HS-5 (cell line): Measurements from ENCODE around the gene ABAT.
"Not testable (repeated sequence)": the region's sequence is repeated elsewhere in the genome, so short reads cannot be mapped to it uniquely, and the experiment has no call there.

ENCODE experiments used
- DNase-seq: peaks from one replicate; pipeline ENCODE4 v3.0.0-alpha.2; 2012; ENCODE audit warnings: low read depth

ABAT gene

GRCh38 chr16:8742068-8742467, 67.7 kb downstream of the ABAT start:
- no peak for DNase-seq

GRCh38 chr16:8748944-8749343, 74.5 kb downstream of the ABAT start:
- not testable (repeated sequence) for DNase-seq

DNA sequence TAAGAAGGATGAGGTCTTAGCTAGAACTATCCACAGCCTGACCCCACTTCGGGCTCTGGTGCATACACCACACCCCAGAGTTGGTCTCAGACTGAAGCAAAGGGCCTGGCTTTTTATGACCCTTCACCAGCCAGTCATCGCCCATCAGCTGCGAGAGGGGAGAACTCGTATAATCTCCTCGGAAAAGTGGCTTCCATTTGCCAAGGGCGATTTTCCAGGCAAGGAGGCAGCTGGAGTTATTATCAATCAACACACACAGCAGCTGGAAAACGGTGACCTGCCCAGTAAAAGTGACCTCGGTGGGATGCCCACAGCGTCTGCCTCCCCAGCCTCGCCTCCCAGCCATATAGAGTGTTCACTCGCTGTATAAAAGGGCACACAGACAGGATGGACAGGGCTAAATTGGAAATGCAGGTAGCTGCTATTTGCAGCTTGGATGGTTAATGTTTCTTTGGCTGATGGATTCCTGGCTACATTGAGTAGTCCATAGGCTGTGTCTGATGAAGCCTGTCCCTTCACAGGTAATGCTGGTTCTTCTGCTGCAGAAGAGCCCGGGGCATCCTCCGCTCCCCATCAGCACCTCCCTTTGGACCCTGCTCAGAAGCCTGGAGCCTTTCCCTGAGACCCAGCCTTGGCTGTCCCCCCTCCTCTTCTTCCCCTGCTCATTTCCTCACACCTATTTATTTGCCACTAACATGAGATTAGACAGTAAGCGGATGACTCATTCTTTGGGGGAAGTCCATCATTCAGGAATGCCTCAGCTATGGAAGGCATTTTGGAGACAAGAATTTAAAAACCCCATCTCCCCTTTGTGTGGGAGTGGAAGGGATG, 77.3 kb downstream of the ABAT start:
- DNase-seq = peak; percentile 71

- DNase-seq = no peak
These were observed 78.3 kb downstream of the ABAT start for GRCh38 chr16:8752706-8753105.

- no peak for DNase-seq
These were observed 79.1 kb downstream of the ABAT start for GRCh38 chr16:8753416-8754054.

- DNase-seq = no peak
These were observed 82.3 kb downstream of the ABAT start for GRCh38 chr16:8756755-8757154.

DNA sequence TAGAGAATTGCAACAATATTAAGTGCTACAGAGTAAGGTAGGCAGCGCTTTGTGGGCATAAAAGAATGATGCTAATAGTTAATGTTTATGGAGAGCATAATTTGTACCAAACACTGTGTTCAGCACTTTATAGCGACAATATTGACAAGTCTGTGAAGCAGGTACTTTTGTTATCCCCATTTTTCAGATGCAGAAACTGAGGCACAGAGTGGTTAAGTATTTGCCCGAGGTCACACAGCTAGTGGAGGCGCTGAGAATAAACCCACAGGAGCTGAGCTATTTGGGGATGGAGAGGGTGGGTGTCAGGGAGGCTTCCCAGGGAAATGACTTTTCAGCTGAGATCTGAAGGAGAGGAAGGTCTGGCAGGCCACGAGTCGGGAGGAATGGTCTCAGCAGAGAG, 83.6 kb downstream of the ABAT start:
- DNase-seq = no peak

DNA sequence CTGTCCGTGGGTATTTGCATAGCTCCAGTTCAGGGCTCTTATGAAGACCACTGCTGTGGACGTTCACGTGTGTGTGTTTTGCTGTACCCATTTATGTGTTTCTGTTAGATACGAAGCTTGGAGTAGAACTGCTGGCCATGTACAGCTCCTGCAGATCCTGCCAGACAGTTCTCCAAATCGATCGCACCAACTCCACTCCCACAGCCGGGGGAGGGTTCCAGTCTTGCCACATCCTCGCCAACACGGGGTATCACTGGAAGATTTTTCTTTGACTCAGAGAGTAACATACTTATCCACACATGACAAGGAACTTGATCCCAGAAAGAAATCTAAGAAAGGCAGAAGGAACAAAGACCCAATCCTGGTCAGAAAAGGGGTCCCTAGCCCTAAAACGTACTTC, 85.6 kb downstream of the ABAT start:
- no peak for DNase-seq

DNA sequence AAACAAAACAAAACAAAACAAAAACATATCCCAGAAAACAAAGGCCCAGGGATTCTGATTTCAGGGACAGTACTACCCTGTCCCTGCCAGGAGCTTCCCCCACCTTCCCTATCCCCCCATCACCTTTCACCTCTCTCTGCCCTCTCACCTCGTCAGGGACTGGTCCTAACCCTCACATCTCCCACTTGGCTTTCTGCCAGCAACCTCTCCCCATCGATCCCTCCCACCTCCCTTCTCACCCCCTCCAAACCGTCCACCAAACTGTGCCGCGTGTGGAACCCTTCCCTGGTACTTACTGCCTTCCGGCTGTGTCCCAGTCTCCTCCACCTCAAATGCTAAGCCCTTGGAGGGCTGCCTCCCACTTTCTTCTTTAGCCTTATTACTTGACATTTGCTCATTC, 86.7 kb downstream of the ABAT start:
- DNase-seq = no peak

DNA sequence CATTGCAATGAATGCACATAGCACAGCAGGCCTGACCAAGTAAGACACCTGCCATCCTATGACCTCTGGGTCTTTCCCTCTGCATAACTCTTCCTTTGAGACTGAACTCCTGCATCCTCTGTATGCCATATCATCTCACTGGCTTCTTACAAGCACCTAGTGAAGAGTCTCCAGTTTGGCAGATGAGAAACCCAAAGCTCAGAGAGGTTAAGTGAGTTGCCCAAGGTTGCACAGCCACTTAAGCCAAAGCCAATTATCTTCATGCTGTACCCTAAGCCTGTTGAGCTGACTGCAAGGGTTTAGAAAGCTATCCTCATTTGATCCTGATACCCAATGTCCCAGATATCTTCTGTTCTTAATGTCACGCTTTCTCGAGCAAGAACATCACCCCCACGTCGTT, 87.8 kb downstream of the ABAT start:
- no peak for DNase-seq

- no peak for DNase-seq
These were observed 88.7 kb downstream of the ABAT start for GRCh38 chr16:8763083-8763482.

GRCh38 chr16:8763899-8764298, 89.5 kb downstream of the ABAT start:
- no peak for DNase-seq

DNA sequence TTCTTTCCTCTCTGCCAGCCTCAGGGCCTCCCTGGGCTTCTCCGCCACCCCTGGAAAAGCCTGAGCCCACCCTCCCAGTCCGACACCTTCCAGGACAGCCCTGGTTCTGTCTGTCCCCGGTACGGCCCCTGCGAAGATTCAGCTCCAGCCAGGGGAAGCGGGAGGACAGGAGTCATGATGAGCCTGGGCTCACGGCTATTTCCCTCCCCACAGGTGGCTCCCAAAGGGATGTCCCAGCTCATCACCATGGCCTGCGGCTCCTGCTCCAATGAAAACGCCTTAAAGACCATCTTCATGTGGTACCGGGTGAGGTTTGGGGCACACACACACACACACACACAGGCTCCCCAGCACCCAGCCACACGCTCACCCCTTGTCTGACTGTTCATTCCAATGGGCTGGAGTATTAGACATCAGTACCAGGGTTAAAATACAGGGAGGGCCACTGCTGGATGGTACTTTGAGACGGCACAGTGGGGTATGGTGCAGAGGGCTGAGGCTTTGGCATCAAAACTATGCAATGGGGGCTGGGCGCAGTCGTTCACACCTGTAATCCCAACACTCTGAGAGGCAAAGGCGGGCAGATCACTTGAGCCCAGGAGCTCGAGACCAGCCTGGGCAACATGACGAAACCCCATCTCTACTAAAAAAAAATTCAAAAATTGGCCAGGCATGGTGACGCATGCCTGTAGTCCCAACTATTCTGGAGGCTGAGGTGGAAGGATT, 90.3 kb downstream of the ABAT start:
- DNase-seq = no peak

- DNase-seq = no peak
These were observed 92.8 kb downstream of the ABAT start for GRCh38 chr16:8767176-8767575.

DNA sequence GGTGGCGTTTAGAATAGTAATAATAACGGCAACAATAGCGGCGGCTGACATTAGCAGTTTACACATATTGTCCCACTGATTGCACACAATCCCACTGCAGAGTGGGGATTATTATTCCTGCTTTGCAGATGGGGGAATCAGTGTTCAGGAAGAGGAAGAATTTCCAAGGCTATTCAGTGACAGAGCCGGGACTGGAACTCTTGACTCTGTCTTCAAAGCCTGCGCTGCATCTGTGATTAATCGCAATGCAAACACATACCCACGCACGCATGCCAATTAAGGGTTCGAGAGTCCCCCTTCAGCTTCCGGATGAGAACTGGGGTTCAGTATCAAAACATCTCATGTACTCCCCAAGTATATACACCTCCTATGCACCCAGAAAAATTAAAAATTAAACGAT, 93.9 kb downstream of the ABAT start:
- no peak for DNase-seq

GRCh38 chr16:8768692-8769091, 94.3 kb downstream of the ABAT start:
- no peak for DNase-seq

DNA sequence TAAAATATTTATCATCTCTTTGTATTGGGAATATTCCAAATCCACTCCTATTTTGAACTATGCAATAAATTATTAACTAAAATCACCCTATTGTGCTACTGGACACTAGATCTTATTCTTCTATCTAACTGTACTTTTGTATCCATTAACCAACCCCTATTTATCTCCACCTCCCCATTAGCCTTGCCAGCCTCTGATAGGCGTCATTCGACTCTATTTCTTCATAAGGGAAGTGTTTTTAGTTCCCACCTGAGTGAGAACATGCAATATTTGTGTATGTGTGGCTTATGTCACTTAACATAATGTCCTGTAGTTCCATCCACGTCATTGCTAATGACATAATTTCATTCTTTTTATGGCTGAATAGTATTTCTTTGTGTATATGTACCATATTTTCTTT, 99.1 kb downstream of the ABAT start:
- no peak for DNase-seq

DNA sequence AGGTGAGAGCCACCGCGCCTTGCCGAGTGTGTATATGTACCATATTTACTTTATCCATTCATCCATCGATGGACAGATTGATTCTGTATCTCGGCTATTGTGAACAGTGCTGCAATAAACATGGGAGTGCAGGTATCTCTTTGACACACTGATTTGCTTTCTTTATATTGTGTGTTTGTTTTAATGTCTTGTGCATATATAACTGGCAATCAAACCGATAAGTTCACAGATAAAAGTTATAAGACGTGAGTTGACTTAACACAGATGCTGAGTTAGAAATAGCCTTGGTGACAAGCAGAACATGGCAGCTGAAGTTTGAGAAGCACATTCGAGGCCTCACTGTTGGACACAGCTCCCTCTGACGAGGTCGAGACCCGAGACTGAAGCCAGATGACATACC, 99.8 kb downstream of the ABAT start:
- no peak for DNase-seq

DNA sequence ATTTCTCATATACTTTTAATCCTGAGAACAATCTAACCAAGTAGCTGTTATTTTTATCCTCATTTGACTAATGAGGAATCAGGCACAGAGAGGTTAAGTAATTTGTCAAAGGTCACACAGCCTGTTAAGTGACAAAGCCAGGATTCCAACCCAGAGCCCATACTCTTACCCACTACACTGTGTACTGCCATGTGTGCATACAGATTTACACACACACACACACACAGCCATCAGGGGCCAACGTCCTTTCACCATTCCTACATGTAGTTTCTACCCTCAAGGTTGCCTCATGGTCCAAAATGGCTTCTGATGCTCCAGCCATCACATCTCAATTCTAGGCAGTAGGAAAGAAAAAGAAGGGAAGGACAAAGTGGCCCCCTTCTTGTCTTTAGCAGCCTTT, 100.9 kb downstream of the ABAT start:
- no peak for DNase-seq

DNA sequence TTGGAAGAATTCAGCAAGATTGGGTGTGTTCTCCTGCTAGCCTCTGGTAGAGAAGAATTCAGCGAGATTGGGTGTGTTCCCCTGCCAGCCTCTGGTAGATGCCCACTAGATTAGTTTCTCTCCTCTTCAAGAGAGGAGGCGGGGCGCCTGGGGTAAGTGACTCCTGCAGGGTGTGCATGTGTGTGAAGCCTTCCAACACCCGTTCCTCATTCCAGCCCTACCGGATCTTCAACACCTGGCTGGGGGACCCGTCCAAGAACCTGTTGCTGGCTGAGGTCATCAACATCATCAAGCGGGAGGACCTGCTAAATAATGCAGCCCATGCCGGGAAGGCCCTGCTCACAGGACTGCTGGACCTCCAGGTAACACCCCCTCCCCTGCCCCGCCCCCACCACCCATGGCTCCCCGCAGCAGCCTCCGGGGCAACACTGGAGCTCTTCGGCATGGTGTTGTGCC, 101.7 kb downstream of the ABAT start:
- no peak for DNase-seq

- no peak for DNase-seq
These were observed 102.8 kb downstream of the ABAT start for GRCh38 chr16:8777217-8777616.

GRCh38 chr16:8781797-8782196, 107.4 kb downstream of the ABAT start:
- DNase-seq = no peak

GRCh38 chr16:8782673-8783072, 108.3 kb downstream of the ABAT start:
- DNase-seq = no peak
